ENCODE data around the gene NPFFR2.
"Not testable (repeated sequence)": the region's sequence is repeated elsewhere in the genome, so short reads cannot be mapped to it uniquely, and the experiment has no call there.

NPFFR2 gene

GRCh38 chr4:72112514-72113156 is 80.8 kb downstream of the NPFFR2 start:
- no peak for DNase-seq

GRCh38 chr4:72118017-72118416 is 86.2 kb downstream of the NPFFR2 start:
- no peak for DNase-seq

GRCh38 chr4:72119946-72120345 is 88.1 kb downstream of the NPFFR2 start:
- no peak for DNase-seq

- no peak for DNase-seq
These were observed 96.9 kb downstream of the NPFFR2 start for GRCh38 chr4:72128741-72129140.

- DNase-seq, result no peak
These were observed 104.6 kb downstream of the NPFFR2 start for GRCh38 chr4:72136429-72136828.

- DNase-seq, result not testable (repeated sequence)
These were observed 108.2 kb downstream of the NPFFR2 start for GRCh38 chr4:72139997-72140396.

- no peak for DNase-seq
These were observed 112.4 kb downstream of the NPFFR2 start for GRCh38 chr4:72144241-72144640.

- DNase-seq, result no peak
These were observed 120.9 kb downstream of the NPFFR2 start for GRCh38 chr4:72152731-72153130.

- DNase-seq, result not testable (repeated sequence)
These were observed 121.8 kb downstream of the NPFFR2 start for GRCh38 chr4:72153634-72154033.

- not testable (repeated sequence) for DNase-seq
These were observed 137.5 kb downstream of the NPFFR2 start for GRCh38 chr4:72169285-72169684.

- no peak for DNase-seq
These were observed 138.1 kb downstream of the NPFFR2 start for GRCh38 chr4:72169861-72170260.

- no peak for DNase-seq
These were observed 140.0 kb downstream of the NPFFR2 start for GRCh38 chr4:72171761-72172160.

GRCh38 chr4:72179342-72179741 is 147.5 kb downstream of the NPFFR2 start:
- DNase-seq, result no peak

GRCh38 chr4:72186714-72187113 is 154.9 kb downstream of the NPFFR2 start:
- DNase-seq, result no peak

- no peak for DNase-seq
These were observed 162.2 kb downstream of the NPFFR2 start for GRCh38 chr4:72194046-72194445.

GRCh38 chr4:72194453-72194852 is 162.7 kb downstream of the NPFFR2 start:
- DNase-seq, result no peak
